Peyer's patch (tissue), 4 donors: ENCODE measurements around the gene TEX48. TPM values are rescaled to one million over a fixed set of nuclear protein-coding genes. Genes with fewer than 3 reads are reported as not detected.

Experiments
- DNase-seq, 3 donors: peaks; one replicate each; pipeline ENCODE4 v3.0.0-alpha.2; 2017 to 2019
- H3K27ac ChIP-seq, 4 donors: fragments of 200-600 bp; sonication (generic); one replicate each; pipeline ENCODE4 v1.5.1; 2016 to 2019
- H3K27me3 ChIP-seq, 2 donors: fragments of 200-600 bp; sonication (generic); one replicate each; pipeline ENCODE4 v1.5.1; 2019
- H3K36me3 ChIP-seq, 3 donors: fragments of 200-600 bp; sonication (generic); one replicate each; pipeline ENCODE4 v1.5.1; 2016 to 2019
- H3K4me1 ChIP-seq, 4 donors: fragments of 200-600 bp; sonication (generic); one replicate each; pipeline ENCODE4 v1.5.1; 2016 to 2019
- H3K4me3 ChIP-seq, 4 donors: fragments of 200-600 bp; sonication (generic); 1 replicate in 3 of 4; 2 replicates in 1 of 4; pipeline ENCODE4 v1.5.1; 2016 to 2019; ENCODE audit warnings: mild to moderate bottlenecking in 1 of 4
- H3K9me3 ChIP-seq, 4 donors: fragments of 200-600 bp; sonication (generic); one replicate each; pipeline ENCODE4 v1.5.1; 2016 to 2019; ENCODE audit warnings: mild to moderate bottlenecking in 1 of 4
- POLR2A ChIP-seq, 2 donors: fragments of 450-650 bp; IDR thresholded peaks; one replicate each; pipeline ENCODE4 v1.5.1; 2017; ENCODE audit warnings: antibody characterized with exemption in 2 of 2, mild to moderate bottlenecking in 2 of 2, moderate library complexity in 2 of 2
- total RNA-seq, 4 donors: library from RNA; depleted of rRNA; stranded (reverse); fragments of >200 nt; gene quantifications; one replicate each; pipeline ENCODE4 v1.1.0, GENCODE V29; 2016
- TF ChIP-seq, protein P1 (sequence below), 6 experiments: fragments of 450-650 bp in 4 of 6; fragments of 200-600 bp in 2 of 6; sonication (generic) in 1 of 6; IDR thresholded peaks; one replicate each; pipeline ENCODE4 v1.5.1; 2017 to 2019; ENCODE audit warnings: antibody characterized with exemption in 6 of 6, mild to moderate bottlenecking in 3 of 6, moderate library complexity in 1 of 6

The TEX48 gene
- total RNA-seq, 4 donors from 2014 or later, result not detected

DNA sequence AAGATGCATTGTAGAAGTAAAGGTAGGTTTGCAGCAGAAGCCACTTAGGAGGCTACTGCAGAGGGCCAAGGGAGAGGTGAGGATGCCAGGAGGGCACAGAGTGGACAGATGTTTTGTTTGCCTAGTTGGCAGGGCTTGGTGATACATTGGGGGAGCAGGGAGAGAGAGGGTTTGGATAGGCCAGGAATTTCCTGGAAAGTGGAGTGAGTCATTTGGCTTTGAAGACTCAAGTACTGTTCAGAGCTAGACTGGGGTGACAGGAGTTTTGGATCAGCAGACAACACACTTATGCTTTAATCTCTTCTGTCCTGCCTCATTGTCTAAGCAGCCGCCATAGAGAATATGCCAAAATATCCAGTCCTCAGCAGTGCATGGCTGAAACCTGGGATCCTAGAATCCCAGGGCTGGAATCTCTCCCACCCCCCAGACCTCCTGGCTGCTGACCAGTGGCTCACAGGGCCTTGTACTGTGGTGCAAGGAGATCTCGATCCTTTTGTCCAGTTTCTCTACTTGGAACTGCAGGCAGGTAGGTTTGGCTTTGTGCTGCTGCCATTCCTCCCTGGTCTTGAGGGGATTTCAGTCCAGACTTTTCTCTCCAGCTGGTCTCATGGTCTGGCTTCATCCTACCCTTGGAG lies 59.9 kb downstream of the TEX48 start:
- no peak for DNase-seq
- peaks cover 0 to 9% (median 0%) of the 10 kb centered on the region in 3 donors for H3K36me3 ChIP-seq
- no peaks in the 10 kb centered on the region for H3K27me3 ChIP-seq
- H3K4me1 ChIP-seq, result peaks cover 0 to 7% (median 3%) of the 10 kb centered on the region in 4 donors
- no peak overlapping the region for H3K27ac ChIP-seq
- no peak overlapping the region for H3K4me3 ChIP-seq
- H3K9me3 ChIP-seq, result no peaks in the 10 kb centered on the region
- TF ChIP-seq, protein P1, sequence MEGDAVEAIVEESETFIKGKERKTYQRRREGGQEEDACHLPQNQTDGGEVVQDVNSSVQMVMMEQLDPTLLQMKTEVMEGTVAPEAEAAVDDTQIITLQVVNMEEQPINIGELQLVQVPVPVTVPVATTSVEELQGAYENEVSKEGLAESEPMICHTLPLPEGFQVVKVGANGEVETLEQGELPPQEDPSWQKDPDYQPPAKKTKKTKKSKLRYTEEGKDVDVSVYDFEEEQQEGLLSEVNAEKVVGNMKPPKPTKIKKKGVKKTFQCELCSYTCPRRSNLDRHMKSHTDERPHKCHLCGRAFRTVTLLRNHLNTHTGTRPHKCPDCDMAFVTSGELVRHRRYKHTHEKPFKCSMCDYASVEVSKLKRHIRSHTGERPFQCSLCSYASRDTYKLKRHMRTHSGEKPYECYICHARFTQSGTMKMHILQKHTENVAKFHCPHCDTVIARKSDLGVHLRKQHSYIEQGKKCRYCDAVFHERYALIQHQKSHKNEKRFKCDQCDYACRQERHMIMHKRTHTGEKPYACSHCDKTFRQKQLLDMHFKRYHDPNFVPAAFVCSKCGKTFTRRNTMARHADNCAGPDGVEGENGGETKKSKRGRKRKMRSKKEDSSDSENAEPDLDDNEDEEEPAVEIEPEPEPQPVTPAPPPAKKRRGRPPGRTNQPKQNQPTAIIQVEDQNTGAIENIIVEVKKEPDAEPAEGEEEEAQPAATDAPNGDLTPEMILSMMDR (IDR thresholded peaks at IDR 0.05), result no peak
- no peak for TF ChIP-seq POLR2A (IDR thresholded peaks at IDR 0.05)

DNA sequence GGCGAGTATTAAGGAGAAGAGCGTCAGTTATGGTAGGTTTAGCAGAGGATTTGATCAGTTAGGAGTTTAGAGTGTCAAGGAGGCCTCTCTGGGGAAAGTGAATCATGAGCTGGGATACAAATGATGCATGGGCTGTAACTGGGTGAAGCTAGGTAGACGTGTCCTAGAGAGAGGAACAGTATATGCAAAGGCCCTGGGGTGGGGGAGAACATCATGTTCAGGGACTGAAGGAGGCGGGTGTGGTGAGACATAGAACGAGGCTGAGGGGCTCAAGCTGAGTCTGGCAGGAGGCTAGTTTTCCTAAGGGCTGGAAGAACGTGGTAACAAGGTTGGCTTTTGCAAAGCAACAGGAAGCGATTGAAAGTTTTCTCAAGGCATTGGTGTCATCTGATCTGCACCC lies 60.4 kb downstream of the TEX48 start:
- no peaks in the 10 kb centered on the region for H3K27me3 ChIP-seq
- no peak for TF ChIP-seq POLR2A (IDR thresholded peaks at IDR 0.05)
- TF ChIP-seq, protein P1 (IDR thresholded peaks at IDR 0.05), result no peak

DNA sequence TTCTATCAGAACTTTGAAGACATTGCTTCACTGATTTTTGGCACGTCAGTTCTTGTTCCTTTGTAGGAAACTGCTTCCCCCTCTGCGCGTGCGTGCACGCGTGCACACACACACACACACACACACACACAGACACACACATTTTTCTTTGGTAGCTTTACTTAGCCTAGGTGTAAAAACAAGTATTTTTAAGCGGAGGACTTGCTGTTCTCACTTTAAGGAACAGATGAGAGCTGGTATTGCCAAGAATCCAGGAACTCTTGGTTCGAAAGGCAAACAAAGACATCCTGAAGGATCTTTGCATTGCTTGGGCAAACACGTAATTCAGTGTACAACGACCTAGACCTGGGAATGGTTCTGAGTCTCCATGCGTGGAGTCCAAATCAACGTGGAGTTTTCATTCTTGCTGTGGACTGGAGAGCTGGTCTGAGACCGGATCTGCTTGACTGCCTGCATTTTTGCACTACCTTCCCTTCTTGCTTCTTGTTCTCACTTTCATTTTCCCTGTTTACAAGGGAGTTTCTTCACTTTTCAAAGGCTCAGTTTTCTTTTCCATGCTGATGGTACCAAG lies 62.7 kb downstream of the TEX48 start:
- Histone ChIP-seq H3K9me3 (no peaks in the 10 kb centered on the region), H3K36me3 (no peaks in the 10 kb centered on the region), H3K27me3 (no peaks in the 10 kb centered on the region), H3K27ac (peak overlapping the region; percentile 21 to 79 (median 46)), H3K4me3 (peak overlapping the region in 2 of 4 donors; percentile 4 to 19), H3K4me1 (peaks cover 0 to 14% (median 9%) of the 10 kb centered on the region in 4 donors)
- TF ChIP-seq POLR2A (IDR thresholded peaks at IDR 0.05), result no peak
- TF ChIP-seq, protein P1 (IDR thresholded peaks at IDR 0.05), result no peak
- peak in 2 of 3 donors; percentile 62 to 64 for DNase-seq

More for the DNA sequence above, 60.4 kb downstream of the TEX48 start:
- no peak for DNase-seq
- no peak overlapping the region for H3K4me3 ChIP-seq
- H3K9me3 ChIP-seq, result no peaks in the 10 kb centered on the region
- no peak overlapping the region for H3K27ac ChIP-seq
- H3K4me1 ChIP-seq, result peaks cover 0 to 12% (median 9%) of the 10 kb centered on the region in 4 donors
- peaks cover 0 to 3% (median 0%) of the 10 kb centered on the region in 3 donors for H3K36me3 ChIP-seq

DNA sequence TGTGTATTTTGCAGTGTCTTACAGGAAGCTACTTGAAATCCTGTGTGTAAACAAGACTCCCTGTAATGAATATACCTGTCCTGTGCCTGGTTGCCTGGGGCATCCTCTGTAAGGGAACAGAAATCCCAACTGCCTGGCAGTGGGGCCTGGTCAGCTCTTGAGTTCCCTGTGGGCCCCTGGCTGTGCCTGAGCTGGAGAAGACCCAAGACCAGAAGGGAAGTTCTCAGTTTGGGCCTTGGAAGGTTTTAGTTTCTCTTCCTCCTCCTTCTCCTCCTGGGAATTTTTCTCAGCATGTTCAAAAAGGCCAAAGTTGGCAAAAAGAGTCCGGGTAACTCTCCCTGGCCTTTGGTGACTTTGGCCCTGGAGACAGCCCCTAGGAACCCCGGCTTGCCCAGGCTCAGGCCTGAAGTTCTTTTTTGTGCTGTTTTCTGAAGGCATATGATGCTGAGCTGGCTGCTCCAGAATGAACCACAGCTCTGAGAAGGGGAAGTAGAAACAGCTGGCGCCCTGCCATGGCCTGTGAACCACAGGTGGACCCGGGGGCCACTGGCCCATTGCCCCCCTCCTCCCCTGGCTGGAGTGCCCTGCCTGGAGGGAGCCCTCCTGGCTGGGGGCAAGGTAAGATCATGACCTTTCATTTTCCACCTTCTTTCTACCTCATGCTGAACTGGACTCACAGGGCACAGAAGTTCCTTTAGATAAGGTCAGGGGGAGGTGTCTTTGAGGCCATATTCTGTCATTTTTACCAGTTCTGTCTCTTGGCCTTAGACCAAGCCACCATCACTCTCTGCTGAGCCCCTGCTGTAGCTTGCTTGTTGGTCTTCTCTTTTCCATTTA lies 65.1 kb downstream of the TEX48 start:
- Histone ChIP-seq H3K9me3 (no peaks in the 10 kb centered on the region), H3K36me3 (no peaks in the 10 kb centered on the region), H3K4me3 (peak overlapping the region in 1 of 4 donors; percentile 2), H3K27me3 (no peaks in the 10 kb centered on the region), H3K4me1 (peaks cover 0 to 23% (median 13%) of the 10 kb centered on the region in 4 donors), H3K27ac (peak overlapping the region; percentile 31 to 79 (median 58))
- TF ChIP-seq, protein P1 (IDR thresholded peaks at IDR 0.05), result no peak
- TF ChIP-seq POLR2A (IDR thresholded peaks at IDR 0.05), result no peak
- peak; percentile 56 to 94 (median 92) for DNase-seq

Other genes starting within 250 kb of the TEX48 start
- gene WHRN, start 176.7 kb downstream of the TEX48 start, total RNA-seq, result 10 to 100 TPM; 10.7 to 35.5 (median 15.3) TPM
- 100 to 1,000 TPM in 3 of 4 donors, 10 to 100 TPM in 1; 84.3 to 166 (median 107) TPM for gene ATP6V1G1, start 94.4 kb downstream of the TEX48 start, total RNA-seq
- 10 to 100 TPM in 2 of 4 donors, 1 to 10 TPM in 2; 3.5 to 24.8 (median 8.9) TPM for gene TMEM268, start 70.9 kb downstream of the TEX48 start, total RNA-seq
- not detected for gene TEX53, start 24.4 kb downstream of the TEX48 start, total RNA-seq
- 1 to 10 TPM in 3 of 4 donors, under 1 TPM in 1; 0.83 to 2.3 (median 1.6) TPM for gene TNFSF15, start 123.8 kb upstream of the TEX48 start, total RNA-seq
- gene TNFSF8, start 248.4 kb upstream of the TEX48 start, total RNA-seq, result 10 to 100 TPM in 1 of 4 donors, 1 to 10 TPM in 3; 2.1 to 11.6 (median 4.7) TPM